Measurements from ENCODE around the gene ATL2.
"Not testable (repeated sequence)": the region's sequence is repeated elsewhere in the genome, so short reads cannot be mapped to it uniquely, and the experiment has no call there.

ATL2 gene

GRCh38 chr2:38390947-38391346, 13.9 kb upstream of the ATL2 start:
- no peak for DNase-seq (ENCODE audit: low read depth in 2 of 2)

GRCh38 chr2:38387887-38388286, 10.8 kb upstream of the ATL2 start:
- no peak for DNase-seq (ENCODE audit: low read depth in 2 of 2)

GRCh38 chr2:38386821-38387220, 9.7 kb upstream of the ATL2 start:
- DNase-seq (ENCODE audit: low read depth in 2 of 2) = no peak

- no peak for DNase-seq (ENCODE audit: low read depth in 2 of 2)
Measured at GRCh38 chr2:38386377-38386776, 9.3 kb upstream of the ATL2 start.

GRCh38 chr2:38384338-38384737, 7.3 kb upstream of the ATL2 start:
- DNase-seq (ENCODE audit: low read depth in 2 of 2) = no peak

GRCh38 chr2:38383741-38384140, 6.7 kb upstream of the ATL2 start:
- not testable (repeated sequence) for DNase-seq (ENCODE audit: low read depth in 2 of 2)

- DNase-seq (ENCODE audit: low read depth in 2 of 2) = no peak
Measured at GRCh38 chr2:38381381-38382143, 4.5 kb upstream of the ATL2 start.

- no peak for DNase-seq (ENCODE audit: low read depth in 2 of 2)
Measured at GRCh38 chr2:38380397-38381130, 3.5 kb upstream of the ATL2 start.

GRCh38 chr2:38376346-38377049, 575 bp downstream of the ATL2 start:
- peak; percentile 21 to 52 for DNase-seq (ENCODE audit: low read depth in 2 of 2)

GRCh38 chr2:38375696-38376345, 1.3 kb downstream of the ATL2 start:
- DNase-seq (ENCODE audit: low read depth in 2 of 2) = peak in 1 of 2 donors; percentile 22

GRCh38 chr2:38374984-38375383, 2.1 kb downstream of the ATL2 start:
- no peak for DNase-seq (ENCODE audit: low read depth in 2 of 2)

- DNase-seq (ENCODE audit: low read depth in 2 of 2) = no peak
Measured at GRCh38 chr2:38371235-38371634, 5.8 kb downstream of the ATL2 start.

- no peak for DNase-seq (ENCODE audit: low read depth in 2 of 2)
Measured at GRCh38 chr2:38370664-38371063, 6.4 kb downstream of the ATL2 start.

- no peak for DNase-seq (ENCODE audit: low read depth in 2 of 2)
Measured at GRCh38 chr2:38362232-38362631, 14.8 kb downstream of the ATL2 start.

GRCh38 chr2:38360177-38360576, 16.9 kb downstream of the ATL2 start:
- DNase-seq (ENCODE audit: low read depth in 2 of 2) = no peak

GRCh38 chr2:38353402-38353801, 23.7 kb downstream of the ATL2 start:
- DNase-seq (ENCODE audit: low read depth in 2 of 2) = no peak

GRCh38 chr2:38352336-38352735, 24.7 kb downstream of the ATL2 start:
- DNase-seq (ENCODE audit: low read depth in 2 of 2) = no peak

GRCh38 chr2:38345323-38346038, 31.6 kb downstream of the ATL2 start:
- DNase-seq (ENCODE audit: low read depth in 2 of 2) = no peak

GRCh38 chr2:38344813-38345212, 32.3 kb downstream of the ATL2 start:
- no peak for DNase-seq (ENCODE audit: low read depth in 2 of 2)

GRCh38 chr2:38343212-38343611, 33.9 kb downstream of the ATL2 start:
- DNase-seq (ENCODE audit: low read depth in 2 of 2) = no peak

- no peak for DNase-seq (ENCODE audit: low read depth in 2 of 2)
Measured at GRCh38 chr2:38336621-38337020, 40.5 kb downstream of the ATL2 start.
